T-helper 1 cell treated with Interleukin-12 subunit alpha and Interleukin-12 subunit beta and Interleukin-4 antibody, amounts not matched to agents 30 μg/mL and 1 μg/mL, for 36 hours (primary cell): ENCODE measurements around the gene SMPDL3A.

Experiments used
- H3K27ac Mint-ChIP-seq: one replicate; pipeline ENCODE4 v1.8.0; 2021; ENCODE audit warnings: mild to moderate bottlenecking, mixed read lengths
- H3K27me3 Mint-ChIP-seq: one replicate; pipeline ENCODE4 v1.8.0; 2021; ENCODE audit warnings: low read depth, mixed read lengths
- H3K36me3 Mint-ChIP-seq: one replicate; pipeline ENCODE4 v1.8.0; 2021; ENCODE audit warnings: low read depth, mixed read lengths
- H3K4me1 Mint-ChIP-seq: one replicate; pipeline ENCODE4 v1.8.0; 2021; ENCODE audit warnings: low read depth, mixed read lengths
- H3K4me3 Mint-ChIP-seq: one replicate; pipeline ENCODE4 v1.8.0; 2021; ENCODE audit warnings: mild to moderate bottlenecking, moderate library complexity, mixed read lengths
- H3K9me3 Mint-ChIP-seq: one replicate; pipeline ENCODE4 v1.8.0; 2021; ENCODE audit warnings: mixed read lengths

SMPDL3A gene

GRCh38 chr6:122758927-122759334 lies 30.1 kb upstream of the SMPDL3A start:
- Mint-ChIP-seq H3K4me1 (peaks cover 14% of the 10 kb centered on the region), H3K27me3 (no peaks in the 10 kb centered on the region), H3K36me3 (no peaks in the 10 kb centered on the region), H3K27ac (peak overlapping the region; percentile 46), H3K9me3 (peaks cover 5% of the 10 kb centered on the region), H3K4me3 (no peak overlapping the region)

- H3K4me1 Mint-ChIP-seq: peaks cover 9% of the 10 kb centered on the region
- H3K27me3 Mint-ChIP-seq: no peaks in the 10 kb centered on the region
- H3K36me3 Mint-ChIP-seq: no peaks in the 10 kb centered on the region
- no peak overlapping the region for H3K27ac Mint-ChIP-seq
- H3K9me3 Mint-ChIP-seq: peaks cover 5% of the 10 kb centered on the region
- no peak overlapping the region for H3K4me3 Mint-ChIP-seq
Measured at GRCh38 chr6:122760330-122760729, 28.7 kb upstream of the SMPDL3A start.

- H3K9me3 Mint-ChIP-seq: peaks cover 5% of the 10 kb centered on the region
- no peak overlapping the region for H3K27ac Mint-ChIP-seq
- H3K4me1 Mint-ChIP-seq: no peaks in the 10 kb centered on the region
- H3K27me3 Mint-ChIP-seq: peaks cover 23% of the 10 kb centered on the region
- H3K36me3 Mint-ChIP-seq: no peaks in the 10 kb centered on the region
- no peak overlapping the region for H3K4me3 Mint-ChIP-seq
Measured at GRCh38 chr6:122766256-122766655, 22.8 kb upstream of the SMPDL3A start.

- H3K9me3 Mint-ChIP-seq: no peaks in the 10 kb centered on the region
- no peak overlapping the region for H3K27ac Mint-ChIP-seq
- no peaks in the 10 kb centered on the region for H3K36me3 Mint-ChIP-seq
- H3K27me3 Mint-ChIP-seq: peaks cover 28% of the 10 kb centered on the region
- no peak overlapping the region for H3K4me3 Mint-ChIP-seq
- H3K4me1 Mint-ChIP-seq: no peaks in the 10 kb centered on the region
Measured at GRCh38 chr6:122770835-122771601, 18.0 kb upstream of the SMPDL3A start.

GRCh38 chr6:122772724-122773415 lies 16.2 kb upstream of the SMPDL3A start:
- no peaks in the 10 kb centered on the region for H3K36me3 Mint-ChIP-seq
- no peaks in the 10 kb centered on the region for H3K9me3 Mint-ChIP-seq
- H3K4me3 Mint-ChIP-seq: no peak overlapping the region
- no peak overlapping the region for H3K27ac Mint-ChIP-seq
- peaks cover 23% of the 10 kb centered on the region for H3K27me3 Mint-ChIP-seq
- no peaks in the 10 kb centered on the region for H3K4me1 Mint-ChIP-seq

- no peak overlapping the region for H3K4me3 Mint-ChIP-seq
Measured at GRCh38 chr6:122775975-122776374, 13.1 kb upstream of the SMPDL3A start.

GRCh38 chr6:122778302-122778701 lies 10.8 kb upstream of the SMPDL3A start:
- no peak overlapping the region for H3K4me3 Mint-ChIP-seq
- H3K27ac Mint-ChIP-seq: no peak overlapping the region
- H3K36me3 Mint-ChIP-seq: no peaks in the 10 kb centered on the region
- H3K9me3 Mint-ChIP-seq: no peaks in the 10 kb centered on the region
- no peaks in the 10 kb centered on the region for H3K4me1 Mint-ChIP-seq
- H3K27me3 Mint-ChIP-seq: peaks cover 41% of the 10 kb centered on the region

More at GRCh38 chr6:122775975-122776374, 13.1 kb upstream of the SMPDL3A start:
- Mint-ChIP-seq H3K4me1 (no peaks in the 10 kb centered on the region), H3K27me3 (peaks cover 40% of the 10 kb centered on the region), H3K27ac (no peak overlapping the region), H3K36me3 (no peaks in the 10 kb centered on the region), H3K9me3 (no peaks in the 10 kb centered on the region)

GRCh38 chr6:122778985-122779661 lies 9.9 kb upstream of the SMPDL3A start:
- Mint-ChIP-seq H3K36me3 (no peaks in the 10 kb centered on the region), H3K9me3 (no peaks in the 10 kb centered on the region), H3K4me1 (no peaks in the 10 kb centered on the region), H3K27ac (no peak overlapping the region), H3K4me3 (no peak overlapping the region), H3K27me3 (peaks cover 49% of the 10 kb centered on the region)

GRCh38 chr6:122779667-122780066 lies 9.4 kb upstream of the SMPDL3A start, which contains the start of gene FABP7:
FABP7 (plus strand) TSS chr6:122779716; CDS start chr6:122779795, 79 bp downstream.
- no peaks in the 10 kb centered on the region for H3K9me3 Mint-ChIP-seq
- peaks cover 49% of the 10 kb centered on the region for H3K27me3 Mint-ChIP-seq
- H3K36me3 Mint-ChIP-seq: no peaks in the 10 kb centered on the region
- H3K27ac Mint-ChIP-seq: no peak within 1 kb of the TSS
- H3K4me1 Mint-ChIP-seq: no peaks in the 10 kb centered on the region
- H3K4me3 Mint-ChIP-seq: no peak within 1 kb of the TSS

GRCh38 chr6:122780114-122780513 lies 8.9 kb upstream of the SMPDL3A start:
- Mint-ChIP-seq H3K4me1 (no peaks in the 10 kb centered on the region), H3K36me3 (no peaks in the 10 kb centered on the region), H3K4me3 (no peak overlapping the region), H3K27ac (no peak overlapping the region), H3K27me3 (peaks cover 49% of the 10 kb centered on the region), H3K9me3 (no peaks in the 10 kb centered on the region)

- Mint-ChIP-seq H3K9me3 (no peaks in the 10 kb centered on the region), H3K27ac (no peak overlapping the region), H3K4me3 (no peak overlapping the region)
Measured at GRCh38 chr6:122781716-122782115, 7.3 kb upstream of the SMPDL3A start.

GRCh38 chr6:122783401-122783800 lies 5.7 kb upstream of the SMPDL3A start:
- H3K27me3 Mint-ChIP-seq: peaks cover 63% of the 10 kb centered on the region
- no peaks in the 10 kb centered on the region for H3K36me3 Mint-ChIP-seq

More at GRCh38 chr6:122781716-122782115, 7.3 kb upstream of the SMPDL3A start:
- no peaks in the 10 kb centered on the region for H3K4me1 Mint-ChIP-seq
- H3K36me3 Mint-ChIP-seq: no peaks in the 10 kb centered on the region
- H3K27me3 Mint-ChIP-seq: peaks cover 53% of the 10 kb centered on the region

GRCh38 chr6:122785891-122786290 lies 3.2 kb upstream of the SMPDL3A start:
- Mint-ChIP-seq H3K36me3 (no peaks in the 10 kb centered on the region), H3K4me1 (peaks cover 12% of the 10 kb centered on the region), H3K27me3 (peaks cover 66% of the 10 kb centered on the region), H3K4me3 (no peak overlapping the region), H3K27ac (no peak overlapping the region), H3K9me3 (no peaks in the 10 kb centered on the region)

More at GRCh38 chr6:122783401-122783800, 5.7 kb upstream of the SMPDL3A start:
- no peaks in the 10 kb centered on the region for H3K9me3 Mint-ChIP-seq
- H3K4me3 Mint-ChIP-seq: no peak overlapping the region
- H3K4me1 Mint-ChIP-seq: no peaks in the 10 kb centered on the region
- no peak overlapping the region for H3K27ac Mint-ChIP-seq

- Mint-ChIP-seq H3K36me3 (no peaks in the 10 kb centered on the region), H3K4me1 (peaks cover 12% of the 10 kb centered on the region), H3K27me3 (peaks cover 64% of the 10 kb centered on the region)
Measured at GRCh38 chr6:122787721-122788120, 1.3 kb upstream of the SMPDL3A start.

More at GRCh38 chr6:122787721-122788120, 1.3 kb upstream of the SMPDL3A start:
- no peak overlapping the region for H3K4me3 Mint-ChIP-seq
- no peak overlapping the region for H3K27ac Mint-ChIP-seq
- H3K9me3 Mint-ChIP-seq: no peaks in the 10 kb centered on the region
